SK-N-SH (cell line): ENCODE measurements around the gene POU4F1. TPM values are rescaled to one million over a fixed set of nuclear protein-coding genes. Genes with fewer than 3 reads are reported as not detected.

Source experiments
- CTCF ChIA-PET: fragments of 300-600, 350-600 bp; formaldehyde crosslinking; extraction: SDS; loops from one replicate; lab custom pipeline; 2021; lab: Yijun Ruan, JAX
- POLR2A ChIA-PET: fragments of 350-600 bp; sonication (Branson Sonifier 250); formaldehyde crosslinking; extraction: SDS; loops from one replicate; lab custom pipeline; 2020; ENCODE audit warnings: antibody characterized with exemption, inconsistent platforms; lab: Yijun Ruan, JAX
- DNase-seq: peaks from one replicate; pipeline ENCODE4 v3.0.0; 2012
- H2AFZ ChIP-seq: fragments of 200-600 bp; sonication (generic); 2 replicates; pipeline ENCODE4 v1.8.1; 2016; ENCODE audit warnings: antibody characterized with exemption, mild to moderate bottlenecking, low read depth
- H3F3A ChIP-seq: fragments of 200-600 bp; sonication (generic); replicated peaks from 2 replicates; pipeline ENCODE3; 2016; ENCODE audit warnings: antibody characterized with exemption, mild to moderate bottlenecking; ENCODE audit not compliant: insufficient read depth
- H3K27ac ChIP-seq, 2 experiments: fragments of 200-500 bp in 1 of 2; fragments of 200-600 bp in 1 of 2; sonication (Bioruptor generic) in 1 of 2; sonication (generic), shearing (Covaris generic) in 1 of 2; 2 replicates each; pipeline versions ENCODE4 v1.5.1 to v1.6.1; 2014 to 2016; ENCODE audit warnings: low read depth in 2 of 2, inconsistent platforms in 1 of 2, low read length in 1 of 2, mild to moderate bottlenecking in 1 of 2, mixed read lengths in 1 of 2
- H3K27me3 ChIP-seq: fragments of 200-600 bp; sonication (generic), shearing (Covaris generic); 2 replicates; pipeline ENCODE4 v1.6.1; 2016; ENCODE audit warnings: mixed run types; ENCODE audit not compliant: insufficient read depth
- H3K36me3 ChIP-seq, 2 experiments: fragments of 200-500 bp in 1 of 2; fragments of 200-600 bp in 1 of 2; sonication (Bioruptor generic) in 1 of 2; sonication (generic) in 1 of 2; replicated peaks in 1 of 2; 2 replicates each; pipeline versions ENCODE3 to v1.5.1; 2014 to 2016; ENCODE audit warnings: low read length in 1 of 2, mild to moderate bottlenecking in 1 of 2; ENCODE audit not compliant: insufficient read depth in 2 of 2, control insufficient read depth in 1 of 2
- H3K4me1 ChIP-seq, 2 experiments: fragments of 200-500 bp in 1 of 2; fragments of 200-600 bp in 1 of 2; sonication (Bioruptor generic) in 1 of 2; sonication (generic), shearing (Covaris generic) in 1 of 2; 2 replicates each; pipeline versions ENCODE4 v1.5.1 to v1.6.1; 2014 to 2016; ENCODE audit warnings: low read depth in 1 of 2, low read length in 1 of 2, mixed run types in 1 of 2; ENCODE audit not compliant: insufficient read depth in 2 of 2, control insufficient read depth in 1 of 2
- H3K4me2 ChIP-seq: fragments of 200-600 bp; sonication (generic), shearing (Covaris generic); 2 replicates; pipeline ENCODE4 v1.6.1; 2017; ENCODE audit warnings: mixed run types
- H3K4me3 ChIP-seq, 2 experiments: fragments of 200-500 bp in 1 of 2; fragments of 200-600 bp in 1 of 2; sonication (Bioruptor generic) in 1 of 2; sonication (generic), shearing (Covaris generic) in 1 of 2; 2 replicates each; pipeline versions ENCODE4 v1.5.1 to v1.8.1; 2014 to 2016; ENCODE audit warnings: low read depth in 2 of 2, inconsistent platforms in 1 of 2, low read length in 1 of 2, mild to moderate bottlenecking in 1 of 2, mixed read lengths in 1 of 2, moderate library complexity in 1 of 2
- H3K79me2 ChIP-seq: fragments of 200-600 bp; sonication (generic); 2 replicates; pipeline ENCODE4 v1.8.1; 2017; ENCODE audit warnings: mild to moderate bottlenecking; ENCODE audit not compliant: insufficient read depth
- H3K9ac ChIP-seq: fragments of 200-600 bp; sonication (generic); 2 replicates; pipeline ENCODE4 v1.6.1; 2017; ENCODE audit warnings: mixed run types
- H3K9me2 ChIP-seq: fragments of 200-600 bp; sonication (generic); 2 replicates; pipeline ENCODE4 v1.6.1; 2017; ENCODE audit warnings: mixed run types
- H3K9me3 ChIP-seq: fragments of 200-600 bp; sonication (generic); 2 replicates; pipeline ENCODE4 v1.6.1; 2017; ENCODE audit warnings: mixed run types, mild to moderate bottlenecking, moderate library complexity
- H4K20me1 ChIP-seq: fragments of 200-600 bp; sonication (generic); 2 replicates; pipeline ENCODE4 v1.6.1; 2017; ENCODE audit warnings: mild to moderate bottlenecking, mixed run types; ENCODE audit not compliant: insufficient read depth
- EZH2phosphoT487 ChIP-seq: fragments of 200-600 bp; sonication (generic); IDR thresholded peaks from 2 replicates; pipeline ENCODE4 v1.6.1; 2017; ENCODE audit warnings: low read depth, mixed run types, mild to moderate bottlenecking, antibody characterized with exemption, moderate library complexity, borderline replicate concordance
- FOXJ3 ChIP-seq: sonication (generic); formaldehyde crosslinking; IDR thresholded peaks from 2 replicates; pipeline ENCODE4 v1.5.1; 2020; ENCODE audit warnings: mild to moderate bottlenecking, missing genetic modification reagents
- MAX ChIP-seq: IDR thresholded peaks from 2 replicates; pipeline ENCODE4 v1.4.0; 2012; ENCODE audit warnings: low read depth
- MXI1 ChIP-seq: IDR thresholded peaks from 2 replicates; pipeline ENCODE4 v1.6.1; 2012; ENCODE audit warnings: mild to moderate bottlenecking, low read depth, low read length, improper control_type of control experiment
- SMC3 ChIP-seq: IDR thresholded peaks from 2 replicates; pipeline ENCODE4 v1.6.1; 2012; ENCODE audit warnings: low read depth, low read length, improper control_type of control experiment
- USF1 ChIP-seq: IDR thresholded peaks from 2 replicates; pipeline ENCODE4 v1.4.0; 2012; ENCODE audit warnings: low read depth, borderline replicate concordance
- USF2 ChIP-seq: fragments of 150-350 bp; IDR thresholded peaks from 2 replicates; pipeline ENCODE4 v1.6.1; 2017; ENCODE audit warnings: antibody characterized with exemption, low read length, low read depth, borderline replicate concordance
- ZBTB33 ChIP-seq: IDR thresholded peaks from 2 replicates; pipeline ENCODE4 v1.4.0; 2012; ENCODE audit warnings: low read depth, borderline replicate concordance
- WGBS: methylation state at CpG from one replicate; pipeline ENCODE4 v1.1.6; 2017; ENCODE audit warnings: low lambda C conversion rate; 5-methylcytosine and 5-hydroxymethylcytosine counted together
- polyA plus RNA-seq, 3 experiments: library from polyadenylated mRNA; depleted of rRNA; stranded (reverse); fragments of >200 nt; gene quantifications; 2 replicates each; pipeline ENCODE4 v1.2.3, GENCODE V29; 2012

Gene POU4F1
- polyA plus RNA-seq, 1 of the 3 experiments (the other 2 are of a cell fraction), result not detected

GRCh38 chr13:78611040-78611439 lies 7.7 kb upstream of the POU4F1 start (continued):
- TF ChIP-seq EZH2phosphoT487 (no peak), USF1 (no peak), USF2 (no peak), SMC3 (no peak)

GRCh38 chr13:78610381-78610883 lies 7.1 kb upstream of the POU4F1 start:
- H3K4me3 ChIP-seq, result no peak overlapping the region
- no peak overlapping the region for H3K9ac ChIP-seq
- peaks cover 0 to 7% of the 10 kb centered on the region in 2 experiments for H3K36me3 ChIP-seq
- no peak overlapping the region for H3K27ac ChIP-seq
- CTCF ChIA-PET, result interaction anchor here (1.4 to 1.6 kb wide), 3 partner anchors 10 to 369 kb away, joined by 4 to 6 read pairs (median 5); no protein-coding TSS in a partner anchor
- H3K9me3 ChIP-seq, result no peaks in the 10 kb centered on the region
- H2AFZ ChIP-seq, result no peak overlapping the region
- TF ChIP-seq MXI1, result no peak
- no peak for TF ChIP-seq MAX
- no peak for TF ChIP-seq FOXJ3 (CRISPR knock-in tag)
- TF ChIP-seq ZBTB33, result no peak
- DNase-seq, result no peak
- no peak overlapping the region for H3K4me2 ChIP-seq
- peaks cover 0 to 13% of the 10 kb centered on the region in 2 experiments; a peak in 1 of 4 replicates for H3K4me1 ChIP-seq
- POLR2A ChIA-PET, result no interaction called here
- 71% methylated on average over 4 of the region's 4 CpGs for WGBS
- H4K20me1 ChIP-seq, result no peaks in the 10 kb centered on the region
- peaks cover 47% of the 10 kb centered on the region for H3K27me3 ChIP-seq
- H3K9me2 ChIP-seq, result no peaks in the 10 kb centered on the region
- peaks cover 6% of the 10 kb centered on the region for H3F3A ChIP-seq
- H3K79me2 ChIP-seq, result no peaks in the 10 kb centered on the region
